ENCODE data around the gene DBH. TPM values are rescaled to one million over a fixed set of nuclear protein-coding genes. Genes with fewer than 3 reads are reported as not detected.

Gene DBH
- 0.02 TPM in 1 of 2 replicates, not detected in the other for total RNA-seq (2014; rRNA removed; shearing (Covaris generic))

DNA sequence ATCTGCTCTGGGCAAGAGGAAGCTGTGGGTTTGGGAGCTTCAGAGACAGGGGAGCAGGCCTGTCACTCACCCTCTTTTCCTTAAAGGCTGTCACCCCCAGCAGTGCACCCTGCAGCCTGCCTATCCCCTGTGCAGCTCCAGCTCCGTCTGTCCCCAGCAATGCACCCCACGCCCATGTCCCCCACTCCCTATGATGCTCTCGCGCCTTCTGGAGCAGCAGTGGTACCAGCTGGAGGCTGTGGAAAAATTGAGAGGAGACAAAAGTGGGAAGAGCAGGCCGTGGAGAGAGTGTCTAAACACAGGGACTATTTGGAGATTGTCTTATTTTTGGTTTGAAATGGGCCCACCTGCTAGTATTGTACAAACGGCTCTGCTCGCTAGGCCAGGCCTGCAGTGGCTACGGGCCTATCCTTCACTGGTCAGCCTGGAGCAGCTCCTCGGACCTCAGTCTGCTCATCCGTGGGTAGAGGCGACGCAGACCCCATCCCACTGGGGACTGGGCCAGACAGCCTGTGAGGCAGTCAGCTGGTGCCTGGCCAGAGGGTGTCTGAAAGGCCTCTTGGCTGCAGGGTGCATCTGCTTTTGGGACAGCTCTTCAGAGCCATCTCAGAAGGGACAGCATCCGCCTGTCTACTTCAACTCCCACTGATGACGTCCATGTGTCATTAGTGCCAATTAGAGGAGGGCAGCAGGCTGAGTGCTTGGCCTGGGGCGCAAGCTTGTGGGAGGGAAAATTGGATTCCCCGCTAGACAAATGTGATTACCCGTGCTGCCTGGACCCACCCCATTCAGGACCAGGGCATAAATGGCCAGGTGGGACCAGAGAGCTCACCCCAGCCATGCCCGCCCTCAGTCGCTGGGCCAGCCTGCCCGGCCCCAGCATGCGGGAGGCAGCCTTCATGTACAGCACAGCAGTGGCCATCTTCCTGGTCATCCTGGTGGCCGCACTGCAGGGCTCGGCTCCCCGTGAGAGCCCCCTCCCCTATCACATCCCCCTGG is at the start of gene DBH:
TSS of gene DBH (plus strand) at position 831 of the 999 bp plus-strand sequence. CDS start at position 840, 9 bp downstream.
- no peak for DNase-seq (ENCODE audit: low spot score)

DNA sequence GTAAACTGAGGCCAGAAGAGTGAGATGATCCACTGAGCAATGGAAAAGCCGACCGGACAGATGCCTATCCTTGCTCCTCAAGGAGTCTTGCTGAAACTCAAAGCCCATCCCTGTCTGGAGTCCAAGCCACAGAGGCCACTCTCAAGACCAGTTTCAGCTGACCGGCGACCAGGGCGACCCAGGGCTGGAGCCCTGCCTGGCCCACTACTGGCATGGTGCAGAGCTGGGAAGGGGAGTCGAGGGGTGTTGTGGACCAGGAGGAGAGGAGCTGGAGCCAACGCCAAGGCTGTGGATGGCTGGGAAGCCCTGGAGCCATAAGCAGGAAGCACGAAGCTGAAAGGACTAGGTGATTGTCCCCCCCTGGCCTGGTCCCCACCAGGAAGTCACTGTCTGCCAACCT is 49.1 kb upstream of the DBH start:
- no peak for DNase-seq (ENCODE audit: low spot score)

DNA sequence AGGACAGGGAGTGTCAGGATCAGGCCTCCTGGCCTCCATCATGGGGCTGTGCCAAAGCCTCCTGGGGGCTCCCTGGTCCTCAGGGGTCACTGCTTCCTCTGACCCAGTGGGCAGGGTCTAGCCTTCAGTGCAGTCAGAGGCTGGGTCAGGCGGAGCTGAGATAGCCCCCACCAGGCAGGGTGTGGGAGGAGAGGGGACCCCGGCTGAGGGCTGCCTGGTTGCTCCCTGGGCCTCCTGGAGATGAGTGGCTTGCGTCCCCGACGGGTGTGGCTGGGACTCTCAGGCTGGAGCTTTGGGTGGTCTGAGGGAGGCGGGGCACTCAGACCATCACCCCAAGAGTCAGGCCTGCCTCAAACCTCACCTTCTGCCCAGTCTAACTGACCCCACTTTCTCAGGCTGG is 48.7 kb upstream of the DBH start:
- DNase-seq (ENCODE audit: low spot score) = no peak

DNA sequence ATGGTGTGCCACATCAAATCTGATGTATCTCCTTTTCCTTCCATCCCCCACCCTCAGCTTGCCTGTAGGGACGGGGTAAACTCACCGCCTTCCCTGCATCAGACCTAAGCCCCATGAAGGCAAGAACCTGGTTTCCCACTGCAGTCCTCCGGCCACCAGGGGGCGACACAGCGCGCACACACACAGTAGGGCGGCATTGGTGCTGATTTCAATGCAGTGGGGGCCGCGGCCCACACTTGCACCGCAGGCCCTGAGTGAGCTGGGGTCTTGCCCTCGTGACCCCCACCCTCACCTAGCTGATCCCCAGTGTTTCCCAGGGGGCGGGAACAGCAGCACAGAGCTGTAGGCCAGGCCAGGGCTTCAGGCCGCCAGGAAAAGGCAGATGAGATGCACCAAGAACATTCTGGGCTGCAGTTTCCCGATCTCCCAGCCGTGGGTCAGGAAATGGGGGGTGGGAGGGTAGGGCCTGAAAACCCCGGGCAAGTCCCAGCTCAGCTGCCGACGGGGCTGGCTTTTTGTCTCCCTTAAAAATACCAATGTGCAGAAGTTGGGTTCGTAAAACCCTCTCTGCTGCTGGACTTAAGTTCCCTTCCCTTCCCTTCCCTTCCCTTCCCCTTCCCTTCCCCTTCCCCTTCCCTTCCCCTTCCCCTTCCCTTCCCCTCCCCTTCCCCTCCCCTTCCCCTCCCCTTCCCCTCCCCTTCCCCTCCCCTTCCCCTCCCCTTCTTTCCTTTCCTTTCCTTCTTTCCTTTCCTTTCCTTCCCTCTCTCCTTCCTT is 46.5 kb upstream of the DBH start:
- DNase-seq (ENCODE audit: low spot score) = no peak

DNA sequence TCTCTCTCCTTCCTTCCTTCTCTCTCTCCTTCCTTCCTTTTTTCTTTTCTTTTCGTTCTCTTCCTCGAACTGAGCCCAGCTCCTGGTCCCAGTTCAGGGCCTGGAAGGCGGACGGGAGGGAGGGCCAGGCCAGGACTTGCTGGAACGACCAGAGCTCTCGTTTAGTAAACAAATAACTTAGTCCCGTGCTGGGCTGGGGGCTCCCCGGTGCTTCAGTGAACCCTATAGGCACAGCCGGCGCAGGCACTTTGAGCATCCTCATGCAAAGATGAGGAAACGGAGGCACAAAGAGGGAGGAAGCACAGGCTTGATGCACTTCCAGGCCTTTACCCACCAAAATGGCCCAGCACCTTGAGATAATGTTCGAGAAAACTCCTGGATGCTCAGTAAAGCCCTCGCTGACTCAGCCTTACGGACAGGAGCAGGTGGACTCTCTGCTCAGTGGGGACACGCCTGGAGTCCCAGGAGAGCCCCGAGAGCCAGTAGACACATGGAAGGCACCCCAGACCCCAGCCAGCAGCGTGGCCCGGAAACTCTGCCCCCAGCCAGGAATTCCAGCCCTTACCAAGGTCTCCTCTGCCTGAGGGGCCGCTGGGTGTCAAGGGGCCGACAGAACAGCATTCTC is 45.8 kb upstream of the DBH start:
- DNase-seq (ENCODE audit: low spot score) = no peak

DNA sequence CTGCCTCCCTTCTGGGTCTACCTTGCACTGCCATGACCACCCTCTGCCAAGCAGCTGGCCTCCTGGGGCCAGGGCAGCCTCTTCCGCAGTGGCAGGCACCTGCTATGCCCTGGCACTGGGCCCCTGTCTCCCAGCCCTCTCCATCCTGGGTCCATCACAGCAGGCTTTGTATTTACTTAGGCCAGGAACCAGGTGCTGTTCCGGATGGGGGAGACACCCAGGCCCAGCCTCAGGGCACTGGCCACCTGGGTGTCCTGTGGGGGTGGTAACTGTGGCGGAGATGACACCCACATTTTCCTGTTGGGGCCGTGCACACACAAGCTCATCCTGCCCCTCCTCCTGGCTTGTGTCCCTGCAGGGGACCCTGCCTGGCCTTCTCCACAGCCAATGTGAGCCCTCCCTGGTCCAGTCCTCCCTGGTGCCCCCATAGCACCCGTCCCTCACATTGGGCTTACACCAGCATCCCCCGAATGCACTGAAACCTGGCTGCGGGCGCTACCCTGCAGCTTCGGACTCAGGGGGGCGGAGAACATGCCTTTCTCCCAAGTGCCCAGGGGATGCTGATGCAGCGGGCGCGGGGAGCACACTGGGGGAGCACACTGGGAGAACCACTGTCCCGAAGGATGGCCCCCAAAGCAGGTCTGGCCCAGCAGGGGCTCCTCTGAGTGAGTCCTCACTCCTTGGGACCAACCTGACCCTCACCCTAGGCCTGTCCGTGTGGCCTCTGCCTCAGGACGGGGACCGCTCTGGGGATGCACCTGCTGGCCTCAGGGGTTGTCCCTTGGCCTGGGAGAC is 44.9 kb upstream of the DBH start:
- no peak for DNase-seq (ENCODE audit: low spot score)

DNA sequence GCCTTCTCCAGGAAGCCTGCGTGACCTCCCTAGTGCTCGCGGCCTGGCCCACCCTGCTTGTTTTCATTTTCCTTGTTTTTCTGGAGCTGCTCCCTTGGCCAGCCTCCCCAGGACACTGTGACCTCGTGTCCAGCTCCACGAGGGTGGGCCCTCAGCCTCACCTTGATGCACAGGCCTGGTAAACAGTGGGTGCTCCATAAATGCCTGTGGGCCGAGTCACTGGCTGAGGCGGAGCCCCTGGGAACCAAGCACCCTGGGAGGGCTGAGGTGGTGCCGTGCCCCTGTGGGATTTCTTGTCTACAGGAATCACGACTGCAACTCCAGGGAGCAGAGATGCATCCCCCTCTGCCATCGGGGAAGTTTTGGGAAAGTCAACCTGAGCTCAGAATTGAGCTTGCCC is 44.2 kb upstream of the DBH start:
- DNase-seq (ENCODE audit: low spot score) = peak; percentile 49

DNA sequence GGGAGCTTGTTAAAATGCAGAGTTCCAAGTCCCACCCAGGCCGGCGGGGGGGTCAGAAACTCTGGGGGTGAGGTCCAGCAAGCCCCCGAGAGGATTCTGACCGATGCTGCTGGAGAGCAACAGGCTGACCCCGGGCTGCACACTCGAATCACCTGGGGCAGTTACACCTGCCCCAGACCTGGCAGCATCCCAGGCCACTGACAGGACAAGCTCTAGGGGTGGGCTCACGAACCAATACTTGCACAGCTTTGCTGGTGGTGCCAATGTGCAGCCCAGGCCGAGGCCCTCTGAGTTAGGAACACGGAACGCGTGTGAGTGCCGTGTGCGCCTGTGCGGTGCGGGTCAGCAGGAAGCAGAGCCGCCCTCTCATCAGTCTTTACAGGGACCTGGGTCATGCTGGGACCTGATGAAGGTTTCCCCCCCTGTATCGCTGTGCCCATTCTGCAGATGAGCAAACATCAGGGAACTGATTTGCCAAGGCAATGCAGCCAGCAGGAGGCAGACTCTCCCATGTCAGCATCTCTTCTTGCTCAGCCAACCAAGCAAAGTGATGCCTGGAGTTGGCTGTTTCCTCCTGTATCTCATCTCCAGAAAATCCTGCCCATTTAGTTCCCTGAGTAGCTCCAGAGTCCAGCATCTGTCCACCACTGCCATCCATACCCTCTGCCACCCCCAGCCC is 43.3 kb upstream of the DBH start:
- DNase-seq (ENCODE audit: low spot score) = no peak

DNA sequence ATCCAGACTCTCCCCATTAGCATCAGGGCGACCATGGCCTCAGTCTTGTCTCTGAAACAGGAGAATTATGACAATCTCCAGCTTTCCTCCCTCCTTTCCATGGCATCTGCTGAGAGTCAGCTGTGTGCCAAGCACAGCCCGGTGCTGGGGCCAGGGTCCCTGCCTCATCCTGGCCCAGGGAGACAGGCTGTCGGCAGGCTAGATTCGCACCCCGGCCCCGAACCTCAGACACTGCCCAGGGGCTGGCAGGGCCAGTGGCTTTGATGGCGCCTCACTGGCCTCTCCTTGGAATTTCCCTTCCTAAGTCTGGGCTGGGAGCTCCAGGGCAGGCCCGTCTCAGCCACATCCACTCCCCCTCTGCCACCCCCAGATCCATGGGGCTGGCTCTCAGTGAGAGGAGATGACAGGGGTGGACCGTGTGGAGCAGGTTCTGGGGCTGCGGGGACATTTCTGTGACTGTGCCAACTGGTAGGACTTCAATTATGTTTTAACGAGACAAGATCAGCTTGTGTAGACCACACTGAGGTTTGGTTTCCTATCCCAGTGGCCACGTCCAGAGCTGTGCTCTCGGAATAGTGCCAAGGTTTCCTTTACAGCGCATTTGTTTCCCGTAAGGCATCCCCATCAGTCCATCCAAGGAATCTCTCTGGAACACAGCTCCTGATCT is 42.4 kb upstream of the DBH start:
- DNase-seq (ENCODE audit: low spot score) = no peak

DNA sequence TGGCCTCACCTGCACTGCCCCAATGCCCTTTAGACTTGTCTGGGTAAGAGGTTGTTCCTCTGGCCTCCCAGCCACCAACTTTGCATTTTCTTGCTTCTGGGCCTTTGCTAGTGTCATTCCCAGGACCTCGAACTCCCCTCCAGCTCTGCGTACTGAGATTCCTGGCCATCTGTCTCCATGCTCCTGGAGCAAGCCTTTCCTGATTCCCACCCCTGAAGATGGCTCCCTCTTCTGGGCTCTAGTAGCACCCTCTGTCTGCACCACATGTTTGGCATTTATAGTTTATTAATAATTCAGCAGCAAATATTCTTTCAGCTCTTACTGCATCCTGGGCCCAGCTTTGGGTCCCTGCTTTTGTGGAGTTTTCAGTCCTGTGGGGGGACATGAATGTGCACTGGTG is 41.9 kb upstream of the DBH start:
- no peak for DNase-seq (ENCODE audit: low spot score)

DNA sequence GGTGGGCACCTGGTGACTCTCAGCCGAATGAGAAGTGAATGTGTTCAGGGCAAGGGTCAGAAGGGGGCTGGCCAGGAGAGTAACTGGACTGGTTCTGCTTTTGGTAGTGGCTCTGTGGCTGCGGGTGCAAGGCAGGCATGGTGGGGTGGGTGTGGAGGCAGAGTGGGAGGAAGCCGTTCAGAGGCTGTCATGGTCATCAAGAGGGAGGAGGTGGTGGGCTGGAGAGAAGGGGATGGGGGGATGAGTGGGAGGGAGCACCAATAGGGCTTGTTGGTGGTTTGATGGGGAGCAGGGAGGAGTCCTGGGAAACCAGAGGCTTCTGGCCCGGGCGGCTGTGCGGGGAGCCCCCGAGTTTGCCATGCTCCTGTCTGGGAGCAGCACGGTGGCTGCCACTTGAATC is 40.3 kb upstream of the DBH start:
- no peak for DNase-seq (ENCODE audit: low spot score)

DNA sequence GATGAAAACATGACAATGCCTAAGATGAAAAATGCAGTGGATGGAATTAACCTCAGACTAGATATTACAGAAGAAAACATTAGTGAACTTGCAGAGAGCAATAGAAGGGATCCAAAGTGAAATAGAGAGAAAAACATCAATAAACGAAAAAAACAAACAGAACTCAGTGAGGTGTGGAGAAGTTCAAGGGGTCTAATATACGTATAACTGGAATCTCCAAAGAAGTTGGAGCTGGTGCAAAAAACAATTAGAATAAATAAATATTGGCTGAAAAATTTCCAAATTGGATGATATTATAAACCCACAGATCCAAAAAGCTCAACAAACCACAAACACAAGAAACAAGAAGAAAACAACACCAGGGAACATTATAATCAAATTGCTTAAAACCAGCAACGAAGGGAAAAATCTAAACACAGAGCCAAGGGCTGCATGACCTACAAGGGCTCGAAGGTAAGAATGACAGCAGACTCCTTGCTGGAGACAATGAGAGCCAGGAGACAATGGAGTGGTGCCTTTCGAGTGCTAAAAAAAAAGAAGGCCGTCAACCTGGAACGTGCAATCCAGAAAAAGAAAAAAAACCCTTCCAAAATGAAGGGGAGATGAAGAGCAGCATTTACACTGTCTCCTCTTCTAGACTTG is 38.7 kb upstream of the DBH start:
- peak; percentile 23 for DNase-seq (ENCODE audit: low spot score)

DNA sequence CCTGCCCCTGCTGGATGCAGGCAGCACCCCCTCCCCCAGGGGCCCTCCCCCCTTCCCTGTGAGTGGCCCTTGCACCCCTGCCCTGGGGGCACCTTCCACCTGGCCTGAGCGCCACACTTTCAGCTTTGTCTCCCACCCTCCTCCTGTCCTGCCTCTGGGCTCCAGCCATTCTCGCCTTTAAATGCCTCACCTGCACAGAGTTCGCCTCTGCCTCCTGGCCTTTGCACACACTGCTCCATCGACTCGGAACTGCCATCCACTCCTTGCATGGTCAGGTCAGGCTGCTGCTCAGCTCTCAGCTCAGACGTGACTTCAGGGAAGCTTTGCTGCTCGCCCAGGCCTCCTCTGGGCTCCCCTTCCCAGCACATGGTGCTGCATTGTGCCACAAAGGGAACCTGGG is 37.2 kb upstream of the DBH start:
- no peak for DNase-seq (ENCODE audit: low spot score)

DNA sequence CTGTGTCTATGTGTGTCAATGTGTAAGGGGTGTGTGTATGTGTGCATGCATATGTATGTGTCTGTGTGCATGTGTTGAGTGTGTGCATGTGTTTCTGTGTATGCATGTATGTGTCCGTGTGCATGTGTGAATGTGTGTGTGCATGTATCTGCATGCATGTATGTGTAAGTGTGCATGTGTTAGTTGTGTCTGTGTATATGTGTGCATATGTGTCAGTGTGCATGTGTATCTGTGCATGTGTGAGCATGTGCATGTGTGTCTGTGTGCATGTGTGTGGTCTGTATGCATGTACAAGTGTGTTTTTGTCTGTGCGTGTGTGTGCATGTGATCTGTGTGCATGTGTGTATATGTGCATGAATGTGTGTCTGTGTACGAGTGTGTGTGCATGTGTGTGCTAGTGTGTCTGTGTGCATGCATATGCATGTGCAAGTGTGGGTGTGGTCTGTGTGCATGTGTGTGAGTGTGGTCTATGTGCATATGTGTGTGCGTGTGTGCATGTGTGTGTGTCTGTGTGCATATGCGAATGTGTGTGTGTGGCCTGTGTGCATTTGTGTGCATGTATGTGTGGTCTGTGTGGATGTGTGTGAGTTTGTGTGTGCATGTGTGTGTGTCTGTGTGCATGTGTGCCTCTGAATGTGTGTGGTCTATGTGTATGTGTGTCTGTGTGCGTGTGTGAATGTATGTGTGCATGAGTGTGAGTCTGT is 36.5 kb upstream of the DBH start:
- no peak for DNase-seq (ENCODE audit: low spot score)

DNA sequence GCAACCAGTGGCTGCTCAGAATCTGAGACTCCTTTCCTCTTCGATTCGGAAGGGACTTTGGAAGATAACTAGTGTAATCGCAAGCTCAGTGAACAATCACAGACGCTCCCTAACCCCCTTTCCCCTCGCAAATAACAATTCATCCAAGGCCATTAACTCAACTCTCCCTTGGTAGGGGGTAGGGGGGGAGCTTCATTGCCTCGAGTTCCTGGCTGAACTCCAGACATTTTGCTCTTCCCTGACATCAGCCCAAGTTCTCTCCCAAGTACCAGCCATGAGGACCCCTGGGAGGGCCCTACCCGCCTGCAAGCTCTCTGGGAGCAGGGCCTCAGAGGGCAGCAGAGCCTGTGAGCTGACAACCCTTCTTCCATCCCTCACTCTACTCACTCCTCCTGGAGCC is 35.4 kb upstream of the DBH start:
- DNase-seq (ENCODE audit: low spot score) = no peak

DNA sequence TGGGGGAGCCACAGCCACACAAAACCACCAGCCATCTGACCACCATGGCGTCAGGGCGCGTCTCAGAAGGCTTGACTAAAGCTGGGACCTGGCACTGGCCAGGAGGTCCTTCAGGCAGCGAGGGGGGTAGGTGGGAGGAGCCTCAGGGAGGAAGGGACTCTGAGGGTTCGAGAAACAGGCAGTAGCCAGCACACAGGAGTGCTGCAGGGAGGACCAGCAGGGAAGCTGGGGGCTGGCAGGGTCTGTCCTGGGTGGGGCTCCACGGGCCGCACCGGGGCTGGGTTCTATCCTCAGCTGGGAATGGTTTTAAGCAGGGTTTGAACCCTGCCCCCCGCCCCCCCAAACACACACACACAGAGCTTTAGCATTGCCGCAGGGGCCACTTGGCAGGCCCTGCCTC is 34.4 kb upstream of the DBH start:
- DNase-seq (ENCODE audit: low spot score) = no peak

DNA sequence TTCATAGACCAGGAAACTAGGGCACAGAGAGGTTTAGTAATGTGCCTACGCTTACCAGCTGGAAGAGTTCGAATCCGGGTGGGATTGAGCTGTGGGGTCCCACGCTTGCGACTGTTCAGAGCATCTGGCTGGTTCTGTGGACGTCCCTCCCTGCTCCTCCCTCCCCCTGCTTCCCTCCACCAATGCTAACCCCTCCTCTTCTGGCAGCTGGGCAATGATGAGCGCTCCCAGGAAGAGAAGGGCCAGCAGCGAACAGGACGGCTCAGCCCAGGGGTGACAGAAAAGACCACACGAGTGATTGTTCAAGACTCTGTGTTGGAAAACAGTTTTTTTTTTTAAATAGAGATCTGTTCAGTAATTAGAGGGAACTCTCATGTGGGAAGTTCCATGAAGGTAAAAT is 33.9 kb upstream of the DBH start:
- no peak for DNase-seq (ENCODE audit: low spot score)

DNA sequence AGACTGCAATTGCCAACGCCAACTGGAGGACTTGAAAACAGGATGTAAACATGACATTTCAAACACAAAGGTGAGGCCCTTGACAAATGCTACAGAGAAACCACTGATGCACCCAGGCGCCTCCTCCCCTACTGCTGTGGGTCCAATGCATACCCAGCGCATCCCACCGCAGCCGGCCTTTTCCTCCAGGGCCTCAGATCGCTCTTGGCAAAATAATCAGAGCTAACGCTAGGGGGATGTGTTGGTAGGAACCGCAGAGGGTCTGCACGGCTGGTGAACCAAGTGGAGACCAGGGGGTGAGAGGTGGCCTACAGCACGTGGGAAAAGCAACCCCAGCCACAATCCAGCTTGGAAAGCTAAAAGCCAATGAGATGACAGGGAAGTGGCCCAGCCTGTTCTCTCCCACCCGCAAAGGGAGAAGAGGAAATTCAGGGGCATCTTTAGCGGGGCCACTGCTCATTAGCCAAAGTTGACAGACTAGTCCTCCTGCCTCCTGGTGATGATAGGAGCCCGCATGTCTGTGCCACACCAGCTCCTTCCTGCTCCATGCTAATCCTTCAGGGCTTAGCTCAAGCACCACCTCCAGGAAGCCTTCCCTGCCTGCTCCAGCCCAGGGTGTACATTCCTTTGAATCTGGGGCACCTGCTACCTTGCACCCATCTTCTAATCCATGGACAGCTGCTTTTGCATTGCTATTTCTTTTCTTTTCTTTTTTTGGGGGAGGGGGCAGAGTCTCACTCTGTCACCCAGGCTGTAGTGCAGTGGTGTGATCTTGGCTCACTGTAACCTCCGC is 32.8 kb upstream of the DBH start:
- no peak for DNase-seq (ENCODE audit: low spot score)

Data from A172 (cell line).